ENCODE results near the gene SLX1A. TPM values are rescaled to one million over a fixed set of nuclear protein-coding genes. Genes with fewer than 3 reads are reported as not detected.

The SLX1A gene
- total RNA-seq, 4 donors from 2014 or later: 16.6 to 68.9 (median 29.6) TPM

DNA sequence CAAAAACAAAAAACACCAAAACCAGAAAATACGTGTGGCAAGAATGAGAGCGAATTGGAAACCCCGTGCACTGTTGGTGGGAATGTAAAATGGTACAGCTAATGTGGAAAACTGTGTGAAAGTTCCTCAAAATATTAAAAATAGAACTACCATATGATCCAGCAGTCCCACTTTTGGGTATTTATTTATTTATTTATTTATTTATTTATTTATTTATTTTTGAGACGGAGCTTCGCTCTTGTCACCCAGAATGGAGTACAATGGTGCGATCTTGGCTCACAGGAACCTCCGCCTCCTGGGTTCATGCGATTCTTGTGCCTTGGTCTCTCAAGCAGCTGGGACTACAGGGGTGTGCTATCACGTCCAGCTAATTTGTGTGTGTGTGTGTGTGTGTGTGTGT is 41.2 kb upstream of the SLX1A start:
- TF ChIP-seq, protein P1, sequence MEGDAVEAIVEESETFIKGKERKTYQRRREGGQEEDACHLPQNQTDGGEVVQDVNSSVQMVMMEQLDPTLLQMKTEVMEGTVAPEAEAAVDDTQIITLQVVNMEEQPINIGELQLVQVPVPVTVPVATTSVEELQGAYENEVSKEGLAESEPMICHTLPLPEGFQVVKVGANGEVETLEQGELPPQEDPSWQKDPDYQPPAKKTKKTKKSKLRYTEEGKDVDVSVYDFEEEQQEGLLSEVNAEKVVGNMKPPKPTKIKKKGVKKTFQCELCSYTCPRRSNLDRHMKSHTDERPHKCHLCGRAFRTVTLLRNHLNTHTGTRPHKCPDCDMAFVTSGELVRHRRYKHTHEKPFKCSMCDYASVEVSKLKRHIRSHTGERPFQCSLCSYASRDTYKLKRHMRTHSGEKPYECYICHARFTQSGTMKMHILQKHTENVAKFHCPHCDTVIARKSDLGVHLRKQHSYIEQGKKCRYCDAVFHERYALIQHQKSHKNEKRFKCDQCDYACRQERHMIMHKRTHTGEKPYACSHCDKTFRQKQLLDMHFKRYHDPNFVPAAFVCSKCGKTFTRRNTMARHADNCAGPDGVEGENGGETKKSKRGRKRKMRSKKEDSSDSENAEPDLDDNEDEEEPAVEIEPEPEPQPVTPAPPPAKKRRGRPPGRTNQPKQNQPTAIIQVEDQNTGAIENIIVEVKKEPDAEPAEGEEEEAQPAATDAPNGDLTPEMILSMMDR (IDR thresholded peaks at IDR 0.05; ENCODE audit: low read depth): no peak

DNA sequence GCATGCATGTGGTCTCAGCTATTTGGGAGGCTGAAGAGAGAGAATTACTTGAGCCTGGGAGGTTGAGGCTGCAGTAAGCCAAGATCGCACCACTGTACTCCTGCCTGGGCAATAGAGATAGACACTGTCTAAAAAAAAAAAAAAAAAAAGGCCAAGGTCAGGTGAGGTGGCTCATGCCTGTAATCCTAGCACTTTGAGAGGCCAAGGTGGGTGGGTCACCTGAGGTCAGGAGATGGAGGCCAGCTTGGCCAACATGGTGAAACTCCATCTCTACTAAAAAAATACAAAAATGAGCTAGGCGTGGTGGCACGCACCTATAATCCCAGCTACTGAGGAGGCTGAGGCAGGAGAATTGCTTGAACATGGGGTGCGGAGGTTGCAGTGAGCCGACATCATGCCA is 38.5 kb upstream of the SLX1A start:
- TF ChIP-seq, protein P1 (IDR thresholded peaks at IDR 0.05; ENCODE audit: low read depth): no peak

DNA sequence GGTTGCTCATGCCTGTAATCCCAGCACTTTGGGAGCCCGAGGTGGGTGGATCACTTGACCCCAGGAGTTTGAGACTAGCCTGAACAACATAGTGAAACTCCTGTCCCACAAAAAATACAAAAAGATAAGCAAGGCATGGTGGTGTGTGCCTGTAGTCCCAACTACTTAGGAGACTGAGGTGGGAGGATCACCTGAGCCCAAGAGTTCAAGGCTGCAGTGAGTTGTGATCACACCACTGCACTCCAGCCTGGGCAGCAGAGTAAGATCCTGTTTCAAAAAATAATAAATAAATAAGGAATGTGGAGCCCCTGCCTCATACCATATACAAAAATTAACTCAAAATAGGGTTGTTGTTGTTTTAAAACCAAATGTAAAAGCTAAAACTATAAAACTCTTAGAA is 36.5 kb upstream of the SLX1A start:
- TF ChIP-seq, protein P1 (IDR thresholded peaks at IDR 0.05; ENCODE audit: low read depth): no peak

DNA sequence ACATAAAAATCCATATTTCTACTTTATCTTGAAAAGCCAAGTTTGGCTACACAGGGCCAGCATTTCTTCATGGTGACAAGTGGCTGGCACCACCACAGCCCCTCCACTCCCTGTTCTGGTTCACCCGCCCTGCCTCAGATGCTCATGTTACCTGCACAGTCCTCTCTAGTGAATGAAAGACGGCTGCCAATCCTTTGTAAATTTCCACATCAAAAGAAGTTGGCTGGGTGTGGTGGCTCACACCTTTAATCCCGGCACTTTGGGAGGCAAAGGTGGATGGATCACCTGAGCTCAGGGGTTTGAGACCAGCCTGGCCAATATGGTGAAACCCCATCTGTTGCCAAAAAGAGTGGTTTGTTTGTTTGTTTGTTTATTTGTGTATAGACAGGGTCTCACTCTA is 30.1 kb upstream of the SLX1A start:
- TF ChIP-seq, protein P1 (IDR thresholded peaks at IDR 0.05; ENCODE audit: low read depth): no peak

DNA sequence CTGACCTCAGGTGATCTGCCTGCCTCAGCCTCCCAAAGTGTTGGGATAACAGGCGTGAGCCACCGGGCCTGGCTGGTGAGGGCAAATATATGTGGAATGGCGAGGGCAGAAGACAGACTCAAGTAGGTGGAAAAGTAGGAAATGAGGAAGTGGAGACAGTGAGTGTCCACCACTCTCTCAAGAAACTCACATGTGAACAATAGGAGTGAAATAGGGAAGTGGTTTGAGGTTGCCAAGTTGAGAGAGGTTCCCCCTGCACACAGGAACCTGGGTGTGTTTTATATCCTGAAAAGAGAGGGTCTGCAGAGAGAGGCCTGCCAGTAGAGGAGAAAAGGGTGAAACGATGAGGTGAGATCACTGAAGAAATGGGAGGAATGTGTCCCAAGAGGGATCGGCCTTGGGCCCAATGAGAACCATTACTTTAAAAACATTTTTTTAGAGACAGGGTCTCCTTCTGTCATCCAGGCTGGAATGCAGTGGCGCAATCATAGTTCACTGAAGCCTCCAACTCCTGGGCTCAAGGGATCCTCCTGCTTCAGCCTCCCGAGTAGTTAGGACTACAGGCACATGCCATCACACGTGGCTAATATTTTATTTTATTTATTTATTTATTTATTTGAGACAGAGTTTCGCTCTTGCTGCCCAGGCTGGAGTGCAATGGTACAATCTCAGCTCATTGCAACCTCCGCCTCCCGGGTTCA is 27.3 kb upstream of the SLX1A start:
- TF ChIP-seq, protein P1 (IDR thresholded peaks at IDR 0.05; ENCODE audit: low read depth): no peak

DNA sequence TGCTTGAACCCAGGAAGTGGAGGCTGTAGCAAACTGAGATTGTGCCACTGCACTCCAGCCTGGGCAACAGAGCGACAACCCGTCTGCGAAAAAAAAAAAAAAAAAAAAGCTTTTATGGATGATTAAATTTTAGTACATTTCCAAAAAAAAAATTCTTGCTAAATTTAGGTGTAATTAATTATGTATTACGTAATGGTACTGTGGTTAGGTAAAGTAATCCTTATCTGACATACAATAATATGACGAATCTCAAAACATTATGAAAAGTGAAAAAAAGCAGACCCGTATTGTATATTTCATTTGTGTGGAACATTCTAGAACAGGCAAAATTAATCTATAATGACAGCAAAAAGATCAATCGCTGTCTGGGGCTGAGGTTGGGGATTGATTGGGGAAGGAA is 20.6 kb upstream of the SLX1A start:
- TF ChIP-seq, protein P1 (IDR thresholded peaks at IDR 0.05; ENCODE audit: low read depth): no peak

DNA sequence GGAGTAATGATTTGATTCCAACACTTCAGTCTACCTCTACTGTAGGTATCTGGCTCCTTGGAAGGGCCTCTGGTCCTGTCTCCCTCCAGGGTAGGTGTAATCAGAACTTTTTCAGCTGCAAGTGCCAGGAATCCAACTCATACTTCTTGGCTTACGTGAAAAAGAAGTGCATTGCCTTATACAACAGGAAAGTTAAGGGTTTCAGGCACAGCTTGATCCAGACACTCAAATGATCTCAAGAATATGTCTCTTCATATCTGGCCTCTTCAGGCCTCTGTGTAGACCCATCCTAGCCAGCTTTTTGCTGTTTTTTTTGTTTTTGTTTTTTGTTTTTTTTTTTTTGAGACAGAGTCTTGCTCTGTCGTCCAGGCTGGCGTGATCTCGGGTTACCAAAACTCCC is 14.5 kb upstream of the SLX1A start:
- TF ChIP-seq, protein P1 (IDR thresholded peaks at IDR 0.05; ENCODE audit: low read depth): no peak

Data from subcutaneous adipose tissue (tissue), 4 donors.